ENCODE results near the gene SUSD1. TPM values are rescaled to one million over a fixed set of nuclear protein-coding genes. Genes with fewer than 3 reads are reported as not detected.
"Not testable (repeated sequence)": the region's sequence is repeated elsewhere in the genome, so short reads cannot be mapped to it uniquely, and the experiment has no call there.

The SUSD1 gene
- total RNA-seq, 2 experiments from 2014 or later, result 1.6 to 2.7 TPM

DNA sequence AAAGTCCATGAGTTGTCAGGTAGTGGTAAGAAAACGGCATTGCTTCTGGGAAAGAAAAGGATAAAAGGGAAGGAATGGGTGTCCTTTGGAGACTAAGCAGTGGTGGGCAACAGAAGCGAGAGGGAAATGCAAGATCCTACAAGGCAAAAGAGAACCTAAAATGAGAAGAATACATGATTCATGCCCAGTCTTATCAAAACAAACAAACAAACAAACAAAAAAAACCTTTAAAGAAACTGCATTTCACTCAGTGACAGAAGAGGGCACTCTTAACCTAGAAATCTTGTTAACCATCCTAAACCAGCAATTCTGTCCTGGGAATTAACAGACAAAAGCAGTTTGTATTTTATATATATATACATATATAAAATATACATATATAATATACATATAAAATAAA, 88.5 kb downstream of the SUSD1 start:
- Mint-ChIP-seq H3K36me3 (ENCODE audit: low read depth) (no peaks in the 10 kb centered on the region), H3K9me3 (no peaks in the 10 kb centered on the region), H3K4me3 (no peak overlapping the region), H3K27me3 (ENCODE audit: low read depth) (no peaks in the 10 kb centered on the region), H3K4me1 (ENCODE audit: low read depth) (no peaks in the 10 kb centered on the region), H3K27ac (no peak overlapping the region)
- DNase-seq, result no peak
- CTCF ChIA-PET, result interaction anchor here (0.6 to 4.0 kb wide), 16 partner anchors 11 to 816 kb away, joined by 3 to 33 read pairs (median 3); partner anchors contain the start of gene HSDL2
- intact Hi-C loops (cut with micrococcal nuclease), result loop anchor here (1.0 kb wide), 1 partner anchor 275 kb away; no protein-coding TSS in a partner anchor

DNA sequence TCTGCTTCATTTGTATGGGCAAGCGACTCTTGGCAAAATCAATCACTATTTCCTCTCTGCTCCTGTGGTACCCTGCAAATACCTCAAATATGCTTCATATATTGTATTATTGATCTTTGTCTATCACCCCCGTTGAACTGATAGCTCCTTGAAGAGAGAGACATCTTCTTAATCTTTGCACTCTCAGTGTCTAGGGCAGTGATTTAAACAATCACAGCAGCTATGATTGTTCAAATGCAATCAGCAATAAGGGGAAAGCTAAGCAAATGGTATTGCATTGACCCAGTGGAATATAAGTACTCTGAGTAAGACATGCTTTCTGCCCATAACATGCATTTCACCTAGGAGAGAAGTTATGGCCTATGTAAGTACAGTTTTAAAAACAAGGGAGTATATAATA, 90.2 kb downstream of the SUSD1 start:
- Mint-ChIP-seq H3K36me3 (ENCODE audit: low read depth) (no peaks in the 10 kb centered on the region), H3K27me3 (ENCODE audit: low read depth) (no peaks in the 10 kb centered on the region), H3K27ac (no peak overlapping the region), H3K4me3 (no peak overlapping the region), H3K4me1 (ENCODE audit: low read depth) (no peaks in the 10 kb centered on the region), H3K9me3 (no peaks in the 10 kb centered on the region)
- CTCF ChIA-PET, result interaction anchor here (0.5 to 2.3 kb wide), 5 partner anchors 9 to 360 kb away, joined by 4 to 7 read pairs (median 5); no protein-coding TSS in a partner anchor
- no peak for DNase-seq
- intact Hi-C loops (cut with micrococcal nuclease), result no loop called here

DNA sequence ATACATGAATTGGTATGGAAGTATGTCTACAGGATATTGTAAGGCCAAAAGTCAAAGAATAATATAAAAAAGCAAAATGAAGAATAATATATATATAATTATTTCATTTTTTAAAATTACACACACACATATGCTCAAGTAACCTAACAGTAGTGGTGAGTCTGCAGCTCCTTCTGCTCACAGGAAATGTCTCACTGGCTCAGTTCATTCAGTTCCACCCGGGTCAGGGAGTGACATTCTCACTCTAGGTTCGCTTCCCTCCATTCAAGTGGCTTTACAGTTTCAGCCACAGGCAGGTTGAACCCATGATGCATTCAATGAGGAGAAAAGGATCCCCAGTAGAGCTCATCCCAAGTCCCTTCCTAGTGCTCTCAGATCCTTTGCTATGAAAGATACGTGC, 90.8 kb downstream of the SUSD1 start:
- Mint-ChIP-seq H3K27me3 (ENCODE audit: low read depth) (no peaks in the 10 kb centered on the region), H3K9me3 (no peaks in the 10 kb centered on the region), H3K27ac (no peak overlapping the region), H3K4me3 (no peak overlapping the region), H3K36me3 (ENCODE audit: low read depth) (no peaks in the 10 kb centered on the region), H3K4me1 (ENCODE audit: low read depth) (no peaks in the 10 kb centered on the region)
- DNase-seq, result no peak
- CTCF ChIA-PET, result interaction anchor here (1.7 to 2.3 kb wide), 3 partner anchors 9 to 277 kb away, joined by 4 to 7 read pairs (median 5); no protein-coding TSS in a partner anchor
- intact Hi-C loops (cut with micrococcal nuclease), result no loop called here

DNA sequence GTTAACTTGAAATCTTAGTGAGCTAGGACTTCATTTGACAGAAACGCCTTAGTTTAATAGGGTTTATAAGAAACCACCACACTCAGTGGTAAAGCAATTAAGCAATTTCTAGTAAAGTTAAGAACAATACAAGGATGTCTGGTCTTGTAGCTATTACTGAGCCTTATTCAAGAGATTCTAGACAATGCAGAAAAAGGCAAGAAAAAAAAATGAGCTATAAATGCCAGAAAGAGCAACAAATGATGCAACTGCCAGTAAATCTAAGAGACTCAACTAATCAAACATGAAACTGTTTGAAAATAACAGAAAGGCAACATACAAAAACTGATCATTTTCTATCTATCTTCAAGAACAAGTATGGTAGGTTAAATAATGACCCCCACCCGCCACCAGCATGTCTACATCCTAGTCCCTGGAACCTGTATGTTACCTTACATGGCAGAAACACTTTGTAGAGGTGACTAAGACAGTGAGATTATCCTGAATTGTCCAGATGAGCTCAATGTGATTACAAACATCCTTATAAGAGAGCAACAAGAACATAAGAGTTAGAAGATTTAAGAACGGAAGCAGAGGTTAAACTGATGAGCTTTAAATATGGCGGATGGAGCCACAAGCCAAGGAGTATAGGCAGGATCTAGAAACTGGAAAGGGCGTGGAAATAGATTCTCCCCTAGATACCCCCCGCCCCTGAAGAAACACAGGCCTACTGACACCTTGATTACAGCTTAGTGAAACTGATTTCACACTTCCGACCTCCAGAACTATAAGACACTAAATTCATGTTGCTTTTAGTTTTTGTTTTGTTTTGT, 93.0 kb downstream of the SUSD1 start:
- peaks cover under 1% of the 10 kb centered on the region for H3K4me1 Mint-ChIP-seq (ENCODE audit: low read depth)
- no peaks in the 10 kb centered on the region for H3K9me3 Mint-ChIP-seq
- CTCF ChIA-PET, result interaction anchor here (1.0 to 2.5 kb wide), 4 partner anchors 9 to 284 kb away, joined by 3 to 8 read pairs (median 4); no protein-coding TSS in a partner anchor
- intact Hi-C loops (cut with micrococcal nuclease), result no loop called here
- no peaks in the 10 kb centered on the region for H3K27me3 Mint-ChIP-seq (ENCODE audit: low read depth)
- no peak overlapping the region for H3K27ac Mint-ChIP-seq
- DNase-seq, result no peak
- no peaks in the 10 kb centered on the region for H3K36me3 Mint-ChIP-seq (ENCODE audit: low read depth)
- H3K4me3 Mint-ChIP-seq, result no peak overlapping the region

DNA sequence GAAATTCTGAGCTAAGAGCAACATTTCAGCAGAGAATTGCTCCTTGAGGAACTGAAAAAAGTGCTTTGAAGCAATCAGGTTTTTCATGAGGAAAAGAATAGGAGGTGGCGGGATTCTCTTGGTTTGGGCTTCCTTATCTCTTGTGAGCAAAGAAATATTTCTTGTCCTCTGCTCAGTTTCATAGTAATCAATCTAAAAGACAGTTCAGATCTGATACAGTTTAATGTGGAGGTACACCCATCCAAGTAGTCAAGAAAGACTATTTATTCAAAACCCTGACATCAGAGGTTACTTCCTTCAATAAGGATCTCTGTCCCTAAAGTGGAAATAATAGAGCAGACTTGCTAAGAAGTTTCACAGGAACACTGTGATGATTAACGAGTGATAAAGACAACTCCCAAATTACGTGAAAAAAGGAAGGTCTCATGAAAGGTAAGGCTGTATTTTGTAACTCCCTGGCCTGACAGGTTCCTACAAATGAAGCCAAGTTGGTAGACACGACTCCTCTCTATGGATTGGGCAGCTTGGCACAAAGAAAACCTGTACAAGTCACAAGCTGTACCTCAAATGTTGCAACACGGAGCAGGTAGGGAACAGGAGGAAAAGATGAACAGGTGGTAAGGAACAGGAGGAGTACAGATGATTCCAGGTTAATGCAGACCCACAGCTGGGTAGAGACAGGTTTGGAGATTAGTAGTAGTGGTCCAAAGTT, 94.1 kb downstream of the SUSD1 start:
- Mint-ChIP-seq H3K27ac (no peak overlapping the region), H3K27me3 (ENCODE audit: low read depth) (no peaks in the 10 kb centered on the region), H3K9me3 (no peaks in the 10 kb centered on the region), H3K4me3 (no peak overlapping the region), H3K36me3 (ENCODE audit: low read depth) (no peaks in the 10 kb centered on the region), H3K4me1 (ENCODE audit: low read depth) (peaks cover 11% of the 10 kb centered on the region)
- intact Hi-C loops (cut with micrococcal nuclease), result no loop called here
- CTCF ChIA-PET, result interaction anchor here (2.3 to 2.5 kb wide), 2 partner anchors 13 to 16 kb away, joined by 5 to 8 read pairs; no protein-coding TSS in a partner anchor
- no peak for DNase-seq

DNA sequence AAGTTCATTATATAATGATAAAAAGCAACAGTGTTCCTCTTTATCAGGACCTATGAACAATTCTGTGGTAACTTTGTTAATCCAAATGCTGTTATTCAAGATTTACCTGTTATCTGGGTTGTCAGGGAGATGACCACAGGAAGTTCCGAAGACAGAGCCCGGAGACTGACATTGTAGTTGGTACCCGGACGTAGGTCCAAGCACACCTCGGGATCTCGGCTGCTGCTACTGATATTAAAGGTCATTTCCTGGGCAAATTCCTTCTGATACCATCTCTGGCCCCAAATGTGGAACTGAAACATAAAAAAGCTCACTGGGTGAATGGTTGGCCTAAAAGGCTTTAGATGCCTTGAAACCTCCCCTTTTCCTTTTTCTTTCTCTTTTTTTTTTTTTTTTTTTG, 96.7 kb downstream of the SUSD1 start:
- DNase-seq, result no peak
- intact Hi-C loops (cut with micrococcal nuclease), result no loop called here
- CTCF ChIA-PET, result interaction anchor here (0.6 kb wide), 1 partner anchor 387 kb away, joined by 3 read pairs; no protein-coding TSS in a partner anchor
- no peak overlapping the region for H3K27ac Mint-ChIP-seq
- H3K4me3 Mint-ChIP-seq, result no peak overlapping the region
- H3K9me3 Mint-ChIP-seq, result no peaks in the 10 kb centered on the region
- no peaks in the 10 kb centered on the region for H3K36me3 Mint-ChIP-seq (ENCODE audit: low read depth)
- H3K27me3 Mint-ChIP-seq (ENCODE audit: low read depth), result no peaks in the 10 kb centered on the region
- H3K4me1 Mint-ChIP-seq (ENCODE audit: low read depth), result peaks cover 23% of the 10 kb centered on the region

DNA sequence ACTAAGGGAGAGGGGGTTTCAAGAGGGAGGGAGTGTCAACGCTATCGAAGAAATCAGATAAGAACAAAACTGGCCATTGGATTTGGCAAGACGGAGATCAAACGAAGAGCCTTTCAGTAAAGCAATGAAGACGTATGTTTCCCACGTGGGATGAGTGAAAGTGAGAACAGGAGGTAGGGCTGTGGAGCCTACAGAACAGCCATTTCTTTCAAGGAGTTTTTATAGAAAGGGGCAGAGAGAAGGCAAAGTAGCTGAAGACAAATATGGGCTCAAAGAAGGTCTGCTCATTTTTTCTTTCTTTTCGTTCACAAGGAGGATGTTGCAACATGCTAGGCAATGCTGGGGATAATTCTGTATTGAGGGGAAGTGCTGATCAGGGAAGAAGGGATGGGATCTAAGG, 98.3 kb downstream of the SUSD1 start:
- H3K4me1 Mint-ChIP-seq (ENCODE audit: low read depth), result peaks cover 28% of the 10 kb centered on the region

DNA sequence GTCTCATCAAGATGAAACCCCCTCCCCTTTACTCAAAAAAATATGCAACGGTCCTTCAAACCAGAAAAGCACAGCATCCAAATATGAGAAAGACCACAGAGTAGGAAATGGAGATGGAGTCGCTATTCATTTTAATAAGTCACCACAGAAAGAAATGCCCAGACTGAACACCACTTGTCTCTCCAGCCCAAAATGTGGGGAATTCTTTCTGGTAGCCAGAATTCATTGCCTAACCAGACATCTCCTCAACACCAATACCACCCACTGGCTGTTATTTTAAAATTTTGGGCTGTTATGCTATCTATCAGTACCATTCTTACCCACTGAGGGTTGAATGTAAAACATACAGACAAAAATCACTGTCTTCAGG, 100.1 kb downstream of the SUSD1 start:
- Mint-ChIP-seq H3K36me3 (ENCODE audit: low read depth) (no peaks in the 10 kb centered on the region), H3K4me1 (ENCODE audit: low read depth) (peaks cover 28% of the 10 kb centered on the region), H3K4me3 (no peak overlapping the region), H3K27ac (no peak overlapping the region), H3K27me3 (ENCODE audit: low read depth) (no peaks in the 10 kb centered on the region), H3K9me3 (no peaks in the 10 kb centered on the region)
- no peak for DNase-seq
- intact Hi-C loops (cut with micrococcal nuclease), result no loop called here
- CTCF ChIA-PET, result interaction anchor here (0.6 to 5.1 kb wide), 44 partner anchors 10 to 777 kb away, joined by 3 to 81 read pairs (median 4); no protein-coding TSS in a partner anchor

More for the DNA sequence above, 98.3 kb downstream of the SUSD1 start:
- intact Hi-C loops (cut with micrococcal nuclease), result no loop called here
- no peak for DNase-seq
- Mint-ChIP-seq H3K27ac (no peak overlapping the region), H3K27me3 (ENCODE audit: low read depth) (no peaks in the 10 kb centered on the region), H3K36me3 (ENCODE audit: low read depth) (no peaks in the 10 kb centered on the region), H3K4me3 (no peak overlapping the region), H3K9me3 (no peaks in the 10 kb centered on the region)
- CTCF ChIA-PET, result interaction anchor here (1.0 to 1.4 kb wide), 2 partner anchors 293 to 317 kb away, joined by 5 to 8 read pairs; no protein-coding TSS in a partner anchor

DNA sequence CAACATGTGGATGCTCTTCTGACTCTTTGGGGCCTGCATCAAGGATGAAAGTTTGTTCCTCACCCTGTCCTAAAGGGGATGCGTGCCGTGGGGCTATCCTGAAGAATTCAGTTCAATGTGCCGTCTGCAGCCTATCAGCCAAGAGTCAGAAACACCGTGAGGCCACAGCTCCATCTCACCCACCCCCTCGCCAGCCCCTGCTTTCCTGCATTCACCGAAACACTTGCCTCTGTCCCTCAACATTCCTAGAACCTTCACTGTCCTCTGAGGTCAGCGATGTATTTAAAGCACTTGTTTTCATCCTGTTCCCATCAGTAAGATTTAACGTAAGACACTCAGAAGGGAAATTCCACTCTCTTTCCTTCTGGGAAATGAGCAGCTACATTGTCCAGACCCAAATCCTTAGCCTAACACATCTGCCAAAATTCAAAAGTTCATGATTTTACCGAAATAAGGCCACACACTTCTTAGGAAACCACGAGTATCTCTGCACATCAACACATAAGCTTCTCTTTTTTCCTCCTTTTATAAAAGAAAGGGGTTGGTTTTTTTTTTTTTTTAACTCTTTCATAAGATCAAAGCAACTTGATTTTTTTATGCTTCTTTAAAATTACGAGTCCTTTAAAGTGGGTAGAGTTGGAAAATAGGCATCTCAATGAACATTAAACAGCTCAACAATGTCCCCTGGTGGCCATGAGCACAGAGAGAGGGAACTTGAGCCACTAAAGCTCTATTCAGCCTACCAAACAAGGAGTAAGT, 100.7 kb downstream of the SUSD1 start:
- intact Hi-C loops (cut with micrococcal nuclease), result loop anchor here (1.0 to 5.0 kb wide), 7 partner anchors 82 to 476 kb away; no protein-coding TSS in a partner anchor
- H3K9me3 Mint-ChIP-seq, result no peaks in the 10 kb centered on the region

DNA sequence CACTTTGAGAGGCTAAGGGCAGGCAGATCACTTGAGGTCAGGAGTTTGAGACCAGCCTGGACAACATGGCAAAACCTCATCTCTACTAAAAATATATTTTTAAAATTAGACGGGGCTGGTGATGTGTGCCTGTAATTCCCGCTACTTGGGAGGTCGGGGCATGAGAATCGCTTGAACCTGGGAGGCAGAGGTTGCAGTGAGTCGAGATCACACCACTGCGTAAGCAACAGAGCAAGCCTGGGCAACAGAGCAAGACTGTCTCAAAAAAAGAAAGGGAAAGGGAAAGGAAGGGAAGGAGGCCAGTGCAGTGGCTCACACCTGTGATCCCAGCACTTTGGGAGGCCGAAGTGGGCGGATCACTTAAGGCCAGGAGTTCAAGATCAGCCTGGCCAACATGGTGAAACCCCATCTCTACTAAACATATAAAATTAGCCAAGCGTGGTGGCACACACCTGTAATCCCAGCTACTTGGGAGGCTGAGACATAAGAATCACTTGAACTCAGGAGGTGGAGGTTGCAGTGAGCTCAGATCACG, 101.4 kb downstream of the SUSD1 start:
- H3K4me3 Mint-ChIP-seq; DNase-seq; H3K27ac Mint-ChIP-seq; H3K9me3 Mint-ChIP-seq; H3K36me3 Mint-ChIP-seq (ENCODE audit: low read depth); H3K27me3 Mint-ChIP-seq (ENCODE audit: low read depth): not testable (repeated sequence)
- CTCF ChIA-PET, result interaction anchor here (0.8 to 5.1 kb wide), 14 partner anchors 10 to 476 kb away, joined by 3 to 81 read pairs (median 5); no protein-coding TSS in a partner anchor
- peaks cover 28% of the 10 kb centered on the region for H3K4me1 Mint-ChIP-seq (ENCODE audit: low read depth)
- intact Hi-C loops (cut with micrococcal nuclease), result loop anchor here (1.0 to 5.0 kb wide), 7 partner anchors 81 to 475 kb away; no protein-coding TSS in a partner anchor

More for the DNA sequence above, 100.7 kb downstream of the SUSD1 start:
- Mint-ChIP-seq H3K4me3 (no peak overlapping the region), H3K27me3 (ENCODE audit: low read depth) (no peaks in the 10 kb centered on the region), H3K4me1 (ENCODE audit: low read depth) (peaks cover 28% of the 10 kb centered on the region), H3K36me3 (ENCODE audit: low read depth) (no peaks in the 10 kb centered on the region), H3K27ac (no peak overlapping the region)
- CTCF ChIA-PET, result interaction anchor here (0.6 to 5.1 kb wide), 49 partner anchors 11 to 777 kb away, joined by 3 to 81 read pairs (median 4); no protein-coding TSS in a partner anchor
- peak; percentile 85 for DNase-seq
